A549 (cell line): ENCODE data around the gene STAT5B. TPM values are rescaled to one million over a fixed set of nuclear protein-coding genes. Genes with fewer than 3 reads are reported as not detected.

Experiments used
- ATAC-seq, 2 experiments: fragments of 200-7000 bp in 1 of 2; fragments of >200 bp in 1 of 2; cut with Nextera tagmentation in 1 of 2; cut with Tn5 transposase in 1 of 2; 3 replicates each; pipeline versions ENCODE4 v1.8.0 to v1.9.1; 2018 to 2020; ENCODE audit warnings: mild to moderate bottlenecking in 1 of 2, moderate library complexity in 1 of 2
- CTCF ChIA-PET: fragments of 300-600 bp; sonication (Branson Sonifier 250); formaldehyde crosslinking; extraction: SDS; loops from one replicate; lab custom pipeline; 2021; ENCODE audit warnings: antibody characterized with exemption, inconsistent platforms; lab: Yijun Ruan, JAX
- POLR2A ChIA-PET: fragments of 350-600 bp; formaldehyde crosslinking; extraction: SDS; loops from one replicate; lab custom pipeline; 2021; ENCODE audit warnings: antibody characterized with exemption, inconsistent platforms; lab: Yijun Ruan, JAX
- DNase-seq, 2 experiments: peaks; one replicate each; pipeline versions ENCODE4 v3.0.0 to v3.0.0-alpha.2; 2011 to 2016; ENCODE audit warnings: low read depth in 1 of 2, low spot score in 1 of 2
- FAIRE-seq: peaks from 2 replicates; lab custom pipeline; 2011; peaks lifted over from hg19 to GRCh38; lab: Jason Lieb, UNC
- H3K27ac ChIP-seq, 2 experiments: fragments of >200 bp; sonication (Bioruptor Twin); formaldehyde crosslinking; 3 replicates each; pipeline ENCODE4 v1.5.1; 2016 to 2017
- H3K4me1 ChIP-seq: fragments of >200 bp; sonication (Bioruptor Twin); formaldehyde crosslinking; 3 replicates; pipeline ENCODE4 v1.6.1; 2016
- H3K4me2 ChIP-seq: fragments of >200 bp; sonication (Bioruptor Twin); formaldehyde crosslinking; 3 replicates; pipeline ENCODE4 v1.6.1; 2016
- H3K4me3 ChIP-seq: fragments of >200 bp; sonication (Bioruptor Twin); formaldehyde crosslinking; 3 replicates; pipeline ENCODE4 v1.5.1; 2016
- H3K9me3 ChIP-seq: fragments of >200 bp; sonication (Bioruptor Twin); formaldehyde crosslinking; 3 replicates; pipeline ENCODE4 v1.6.1; 2016
- BCL3 ChIP-seq: fragments of >200 bp; sonication (Bioruptor Twin); formaldehyde crosslinking; IDR thresholded peaks from 3 replicates; pipeline ENCODE4 v1.6.1; 2016
- BHLHE40 ChIP-seq: IDR thresholded peaks from 2 replicates; pipeline ENCODE4 v1.6.1; 2012; ENCODE audit warnings: low read depth, low read length, inconsistent platforms
- EHF ChIP-seq: fragments of 250-450 bp; sonication (Bioruptor Pico); IDR thresholded peaks from 2 replicates; pipeline ENCODE4 v1.5.0; 2020; ENCODE audit warnings: mild to moderate bottlenecking
- FOSL2 ChIP-seq, 2 experiments: fragments of 450-650 bp in 1 of 2; fragments of >200 bp in 1 of 2; sonication (Bioruptor Twin) in 1 of 2; formaldehyde crosslinking; IDR thresholded peaks; 2 replicates each; pipeline versions ENCODE4 v1.5.0 to v1.6.1; 2016 to 2020; ENCODE audit warnings: mild to moderate bottlenecking in 1 of 2, moderate library complexity in 1 of 2
- GATA3 ChIP-seq: IDR thresholded peaks from 2 replicates; pipeline ENCODE4 v1.6.1; 2012; ENCODE audit warnings: borderline replicate concordance
- HOXB5 ChIP-seq: fragments of 250-450 bp; sonication (Bioruptor Pico); IDR thresholded peaks from 2 replicates; pipeline ENCODE4 v1.5.0; 2020; ENCODE audit warnings: mild to moderate bottlenecking, moderate library complexity
- JUN ChIP-seq, 2 experiments: fragments of >200 bp; sonication (Bioruptor Twin); formaldehyde crosslinking; IDR thresholded peaks; 2 replicates in 1 of 2; 3 replicates in 1 of 2; pipeline ENCODE4 v1.6.1; 2016 to 2017
- JUNB ChIP-seq: fragments of >200 bp; sonication (Bioruptor Twin); formaldehyde crosslinking; IDR thresholded peaks from 2 replicates; pipeline ENCODE4 v1.6.1; 2016
- KDM1A ChIP-seq: fragments of 200-600 bp; sonication (generic); IDR thresholded peaks from 2 replicates; pipeline ENCODE4 v1.6.1; 2016; ENCODE audit warnings: low read depth, mild to moderate bottlenecking
- MAFK ChIP-seq: fragments of 450-650 bp; IDR thresholded peaks from 2 replicates; pipeline ENCODE4 v1.6.1; 2014; ENCODE audit not compliant: partially characterized antibody
- MAX ChIP-seq: IDR thresholded peaks from 2 replicates; pipeline ENCODE4 v1.6.1; 2012
- MAZ ChIP-seq: fragments of 150-350 bp; IDR thresholded peaks from 2 replicates; pipeline ENCODE4 v1.6.1; 2014; ENCODE audit warnings: antibody characterized with exemption, low read depth, low read length, borderline replicate concordance
- PHF8 ChIP-seq: fragments of 200-600 bp; sonication (generic); IDR thresholded peaks from 2 replicates; pipeline ENCODE4 v1.6.1; 2016; ENCODE audit warnings: low read depth, mild to moderate bottlenecking, antibody characterized with exemption, moderate library complexity, borderline replicate concordance
- POLR2A ChIP-seq: IDR thresholded peaks from 2 replicates; pipeline ENCODE4 v1.6.1; 2012; ENCODE audit warnings: mild to moderate bottlenecking, low read length
- TP53 ChIP-seq: fragments of 250-450 bp; sonication (Bioruptor Pico); IDR thresholded peaks from 2 replicates; pipeline ENCODE4 v1.5.0; 2021; ENCODE audit warnings: mild to moderate bottlenecking, moderate library complexity
- ZC3H11A ChIP-seq: fragments of 450-650 bp; IDR thresholded peaks from 2 replicates; pipeline ENCODE4 v1.6.1; 2014; ENCODE audit warnings: antibody characterized with exemption, mild to moderate bottlenecking
- ZSCAN20 ChIP-seq: fragments of 250-450 bp; sonication (Bioruptor Pico); IDR thresholded peaks from 2 replicates; pipeline ENCODE4 v1.8.0; 2022; ENCODE audit warnings: mild to moderate bottlenecking, moderate library complexity
- WGBS: methylation state at CpG from one replicate; pipeline ENCODE4 v1.1.6; 2017; ENCODE audit errors: missing lambda C conversion rate; 5-methylcytosine and 5-hydroxymethylcytosine counted together
- polyA minus RNA-seq: library from RNA; depleted of rRNA, polyadenylated mRNA; stranded (reverse); fragments of >200 nt; gene quantifications from 2 replicates; pipeline ENCODE4 v1.2.3, GENCODE V29; 2011; rRNA and poly(A)+ RNA removed
- polyA plus RNA-seq, 4 experiments: library from polyadenylated mRNA; depleted of rRNA in 3 of 4; stranded (reverse); fragments of >200 nt; fragmentation: RNase III in 1 of 4; extraction: RNeasy Plus Mini Kit Qiagen cat#74134 plus additional on column Dnase treatment in 1 of 4; gene quantifications; 2 replicates in 3 of 4; 3 replicates in 1 of 4; pipeline ENCODE4 v1.2.3, GENCODE V29; 2011 to 2017

Gene STAT5B
- polyA plus RNA-seq (2011; rRNA removed) (37.6 and 51.7 TPM in 2 replicates), polyA plus RNA-seq (2017; fragmentation: RNase III; extraction: RNeasy Plus Mini Kit Qiagen cat#74134 plus additional on column Dnase treatment) (29.4 to 33.1 TPM (median 31.2 TPM) in 3 replicates), polyA minus RNA-seq (41.5 and 41.7 TPM in 2 replicates)
- 24.8 and 30.3 TPM in 2 replicates for polyA plus RNA-seq (2012; cell fraction: cytosol; rRNA removed)
- polyA plus RNA-seq (2012; cell fraction: nucleus; rRNA removed), result 66.8 and 69.5 TPM in 2 replicates

GRCh38 chr17:42276359-42276608 is at the start of gene STAT5B:
Gene STAT5B (minus strand): TSS chr17:42276391. CDS start chr17:42232127, 44,264 bp downstream.
- CTCF ChIA-PET, result interaction anchor here (1.4 to 2.0 kb wide), 5 partner anchors 9 to 47 kb away, joined by 3 to 8 read pairs (median 4); no protein-coding TSS in a partner anchor

GRCh38 chr17:42325026-42325425 is 48.8 kb upstream of the STAT5B start:
- no peak overlapping the region for H3K4me3 ChIP-seq
- peak; percentile 85 to 86 for DNase-seq
- ATAC-seq, result peak; percentile 70 to 71
- CTCF ChIA-PET, result interaction anchor here (0.5 to 31.0 kb wide), 16 partner anchors 11 to 230 kb away, joined by 3 to 1360 read pairs (median 4); partner anchors contain the start of gene STAT3
- H3K4me1 ChIP-seq, result peaks cover 73% of the 10 kb centered on the region
- peak; percentile 16; the same call in 1 of the 2 replicates for TF ChIP-seq FOSL2 (IDR thresholded peaks at IDR 0.05)
- peak; percentile 88 for TF ChIP-seq FOSL2 (CRISPR knock-in tag; IDR thresholded peaks at IDR 0.05)
- no peak for TF ChIP-seq ZSCAN20 (CRISPR knock-in tag)
- TF ChIP-seq MAX, result peak; percentile 85
- peak; percentile 20; the same call in 1 of the 2 replicates for TF ChIP-seq GATA3
- TF ChIP-seq JUNB, result 0 out of 2 replicates have a peak, but pooled peaks have one; percentile 33
- 0 out of 2 replicates have a peak, but pooled peaks have one; percentile 29 for TF ChIP-seq TP53
- TF ChIP-seq, all 56 proteins: peak for 5
- H3K27ac ChIP-seq, result peak overlapping the region; percentile 86 to 89
- POLR2A ChIA-PET, result interaction anchor here (0.6 to 1.7 kb wide), 5 partner anchors 64 to 499 kb away, joined by 3 to 14 read pairs (median 6); partner anchors contain the start of genes BECN1, CAVIN1 and STAT3
- peak overlapping the region; percentile 54 for H3K4me2 ChIP-seq
- peak; percentile 43 for FAIRE-seq
- H3K9me3 ChIP-seq, result no peaks in the 10 kb centered on the region
- WGBS, result 16% methylated on average over 7 of the region's 7 CpGs

More at GRCh38 chr17:42276359-42276608, at the start of gene STAT5B:
- Histone ChIP-seq H3K4me2 (peak within 1 kb of the TSS; percentile 88), H3K4me3 (peak within 1 kb of the TSS; percentile 65), H3K4me1 (peaks cover 34% of the 10 kb centered on the region), H3K9me3 (no peaks in the 10 kb centered on the region), H3K27ac (peak within 1 kb of the TSS; percentile 94 to 96)
- FAIRE-seq (no peak), ATAC-seq (peak in 1 of 2 experiments; percentile 73; a peak in 4 of 6 replicates), DNase-seq (peak; percentile 58 to 83)
- 4% methylated on average over 16 of the region's 47 CpGs for WGBS
- POLR2A ChIA-PET, result no interaction called here
- TF ChIP-seq BCL3, result 0 out of 3 replicates have a peak, but pooled peaks have one; percentile 52
- TF ChIP-seq ZSCAN20 (CRISPR knock-in tag), result 0 out of 2 replicates have a peak, but pooled peaks have one; percentile 65
- TF ChIP-seq ZC3H11A, result no peak
- TF ChIP-seq JUN (IDR thresholded peaks at IDR 0.05), result peak in 1 of 2 experiments; percentile 66; a peak in 3 of 5 replicates
- TF ChIP-seq HOXB5 (CRISPR knock-in tag), result 0 out of 2 replicates have a peak, but pooled peaks have one; percentile 45
- peak; percentile 62 for TF ChIP-seq POLR2A
- peak; percentile 13; the same call in 1 of the 2 replicates for TF ChIP-seq EHF
- TF ChIP-seq KDM1A, result no peak

DNA sequence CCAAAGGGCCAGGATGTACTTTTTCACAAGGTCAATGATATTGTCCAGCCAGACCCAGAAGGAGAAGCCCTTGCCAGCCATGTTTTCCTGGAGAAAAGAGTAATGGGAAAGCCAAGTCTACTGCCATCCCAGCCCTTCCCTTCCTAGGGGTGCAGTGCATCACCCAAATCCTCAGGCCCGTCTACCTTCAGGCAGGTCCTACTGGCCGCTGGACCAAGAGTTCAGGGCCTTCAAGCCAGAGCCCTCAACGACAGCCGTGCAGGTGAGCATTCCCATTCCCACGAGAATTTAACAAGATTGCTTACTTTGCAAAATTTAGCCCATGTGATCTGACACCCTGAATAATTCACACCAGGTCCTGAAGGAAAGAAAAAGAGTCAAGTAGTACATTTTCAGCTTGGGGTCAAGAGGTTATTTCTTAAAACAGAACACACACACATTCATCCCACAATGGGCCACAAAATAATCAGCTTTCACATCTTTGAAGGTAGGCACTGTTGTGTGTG is 47.1 kb upstream of the STAT5B start:
- Histone ChIP-seq H3K4me1 (peaks cover 58% of the 10 kb centered on the region), H3K9me3 (no peaks in the 10 kb centered on the region), H3K4me3 (no peak overlapping the region)
- CTCF ChIA-PET, result interaction anchor here (0.6 to 31.0 kb wide), 32 partner anchors 10 to 297 kb away, joined by 3 to 1360 read pairs (median 5); partner anchors contain the start of genes CAVIN1, STAT3 and STAT5A
- no peak for TF ChIP-seq PHF8
- peak; percentile 99 for TF ChIP-seq MAFK
- TF ChIP-seq BHLHE40, result no peak
- no peak for TF ChIP-seq MAZ
- TF ChIP-seq, all 56 proteins: peak for 1
- no peak; a peak in 1 of 6 replicates for ATAC-seq
- Histone ChIP-seq H3K4me2 (peak overlapping the region; percentile 16; the same call in 1 of the 3 replicates), H3K27ac (peak overlapping the region; percentile 59 to 89)
- no peak for FAIRE-seq
- POLR2A ChIA-PET, result interaction anchor here (0.8 to 1.4 kb wide), 2 partner anchors 65 to 86 kb away, joined by 4 to 8 read pairs; partner anchors contain the start of gene STAT3
- DNase-seq, result no peak
- WGBS, result 83% methylated on average over 5 of the region's 5 CpGs
